ENCODE results near the gene RPS21. TPM values are rescaled to one million over a fixed set of nuclear protein-coding genes. Genes with fewer than 3 reads are reported as not detected.

RPS21 gene
- total RNA-seq, 1 experiment from 2014 or later: 2,488 TPM

GRCh38 chr20:62381202-62381797, 5.6 kb upstream of the RPS21 start:
- BruUV-seq (replicated peaks): no TSS peak
- H3K9me3 ChIP-seq (ENCODE audit: control insufficient read depth in 1 of 2, insufficient read depth in 1 of 2, low read depth in 1 of 2, low read length in 2 of 2): no peaks in the 10 kb centered on the region
- peaks cover 0 to 5% of the 10 kb centered on the region in 2 experiments; a peak in 1 of 4 replicates for H3K36me3 ChIP-seq (ENCODE audit: control insufficient read depth in 1 of 2, insufficient read depth in 2 of 2, low read length in 2 of 2)
- DNase-seq (ENCODE audit: low read depth, low spot score): no peak
- RAD21 ChIA-PET (ENCODE audit: low non-redundant PET in 1 of 2, low total read pairs in 2 of 2, uncharacterized antibody in 2 of 2, unreplicated experiment in 2 of 2): interaction anchor here in 1 of 2 experiments (0.6 kb wide), 1 partner anchor 79 kb away, joined by 7 read pairs; no protein-coding TSS in a partner anchor
- H3K27ac ChIP-seq (ENCODE audit: low read depth, low read length): peak overlapping the region; percentile 43
- no peak for ATAC-seq
- intact Hi-C loops (cut with micrococcal nuclease): loop anchor here (5.0 kb wide), 1 partner anchor 369 kb away; no protein-coding TSS in a partner anchor
- H3K9me2 ChIP-seq (ENCODE audit: insufficient read depth): no peaks in the 10 kb centered on the region
- no peak overlapping the region for H2AFZ ChIP-seq (ENCODE audit: low read depth, low read length, poor library complexity, severe bottlenecking)
- H3K9ac ChIP-seq (ENCODE audit: low read length): peak overlapping the region; percentile 39
- H4K20me1 ChIP-seq (ENCODE audit: insufficient read depth): no peaks in the 10 kb centered on the region
- peaks cover 27 to 50% of the 10 kb centered on the region in 2 experiments for H3K4me1 ChIP-seq (ENCODE audit: control insufficient read depth in 1 of 2, insufficient read depth in 2 of 2, low read length in 2 of 2)
- CTCF ChIA-PET: no interaction called here
- H3K4me2 ChIP-seq (ENCODE audit: low read length): peak overlapping the region; percentile 49
- H3K79me2 ChIP-seq (ENCODE audit: insufficient read depth, low read length): peaks cover 28% of the 10 kb centered on the region
- H3K27me3 ChIP-seq (ENCODE audit: insufficient read depth, low read length): no peaks in the 10 kb centered on the region
- POLR2A ChIA-PET: interaction anchor here (0.8 to 1.0 kb wide), 2 partner anchors 13 to 75 kb away, joined by 3 read pairs; no protein-coding TSS in a partner anchor
- H3K4me3 ChIP-seq (replicated peaks in 1 of 2; ENCODE audit: low read depth in 1 of 2, low read length in 2 of 2): no peak overlapping the region
- TF ChIP-seq RAD21 (IDR thresholded peaks at IDR 0.05; ENCODE audit: low read depth): no peak
- TF ChIP-seq REST (IDR thresholded peaks at IDR 0.05; ENCODE audit: low read depth): no peak
- TF ChIP-seq CEBPB (IDR thresholded peaks at IDR 0.05; ENCODE audit: low read depth): no peak
- no peak for TF ChIP-seq CTCF (IDR thresholded peaks at IDR 0.05 in 2 of 3, conservative IDR thresholded peaks at IDR 0.05 in 1 of 3; ENCODE audit: borderline replicate concordance in 1 of 3, insufficient read depth in 1 of 3, low read depth in 2 of 3, low read length in 2 of 3)
- no peak for TF ChIP-seq ZNF274 (IDR thresholded peaks at IDR 0.05; ENCODE audit: low read depth, low read length)
- TF ChIP-seq EZH2 (IDR thresholded peaks at IDR 0.05): no peak
- TF ChIP-seq POLR2A (IDR thresholded peaks at IDR 0.05; ENCODE audit: borderline replicate concordance, extremely low read depth, insufficient read depth, insufficient read length): no peak
- TF ChIP-seq MAX (IDR thresholded peaks at IDR 0.05): no peak
- TF ChIP-seq JUND (IDR thresholded peaks at IDR 0.05): no peak
- no peak for TF ChIP-seq SIN3A (IDR thresholded peaks at IDR 0.05; ENCODE audit: low read depth)
- no peak for TF ChIP-seq SP1 (IDR thresholded peaks at IDR 0.05; ENCODE audit: low read depth)
- no peak for TF ChIP-seq FOSL1 (IDR thresholded peaks at IDR 0.05; ENCODE audit: low read depth)
- TF ChIP-seq EZH2phosphoT487 (IDR thresholded peaks at IDR 0.05; ENCODE audit: borderline replicate concordance): no peak
- TF ChIP-seq SRF (IDR thresholded peaks at IDR 0.05; ENCODE audit: low read depth): no peak

All from HCT116 (cell line).